ENCODE measurements around the gene THADA. TPM values are rescaled to one million over a fixed set of nuclear protein-coding genes. Genes with fewer than 3 reads are reported as not detected.
"Not testable (repeated sequence)": the region's sequence is repeated elsewhere in the genome, so short reads cannot be mapped to it uniquely, and the experiment has no call there.

Gene THADA
- total RNA-seq, 1 donor from 2014 or later = 19.4 TPM

GRCh38 chr2:43448011-43448821 is 147.6 kb downstream of the THADA start:
- Mint-ChIP-seq H3K27ac (ENCODE audit: unreplicated experiment) (peak overlapping the region; percentile 98), H3K4me3 (ENCODE audit: unreplicated experiment) (no peak overlapping the region), H3K9me3 (ENCODE audit: unreplicated experiment) (no peaks in the 10 kb centered on the region), H3K27me3 (ENCODE audit: unreplicated experiment) (no peaks in the 10 kb centered on the region), H3K36me3 (ENCODE audit: low read depth, unreplicated experiment) (peaks cover 4% of the 10 kb centered on the region), H3K4me1 (ENCODE audit: unreplicated experiment) (peaks cover 78% of the 10 kb centered on the region)
- TF ChIP-seq CTCF (IDR thresholded peaks at IDR 0.05; ENCODE audit: unreplicated experiment) = no peak
- DNase-seq (ENCODE audit: low spot score) = no peak

- peak overlapping the region; percentile 98 for H3K27ac Mint-ChIP-seq (ENCODE audit: unreplicated experiment)
Observed at GRCh38 chr2:43446755-43447154, 149.1 kb downstream of the THADA start.

GRCh38 chr2:43445781-43446180 is 150.1 kb downstream of the THADA start:
- no peaks in the 10 kb centered on the region for H3K9me3 Mint-ChIP-seq (ENCODE audit: unreplicated experiment)
- peaks cover 4% of the 10 kb centered on the region for H3K36me3 Mint-ChIP-seq (ENCODE audit: low read depth, unreplicated experiment)
- H3K27ac Mint-ChIP-seq (ENCODE audit: unreplicated experiment) = peak overlapping the region; percentile 90
- TF ChIP-seq CTCF (IDR thresholded peaks at IDR 0.05; ENCODE audit: unreplicated experiment) = no peak
- H3K4me1 Mint-ChIP-seq (ENCODE audit: unreplicated experiment) = peaks cover 62% of the 10 kb centered on the region
- DNase-seq (ENCODE audit: low spot score) = no peak
- H3K4me3 Mint-ChIP-seq (ENCODE audit: unreplicated experiment) = no peak overlapping the region
- peaks cover 3% of the 10 kb centered on the region for H3K27me3 Mint-ChIP-seq (ENCODE audit: unreplicated experiment)

More at GRCh38 chr2:43446755-43447154, 149.1 kb downstream of the THADA start:
- H3K4me3 Mint-ChIP-seq (ENCODE audit: unreplicated experiment); H3K9me3 Mint-ChIP-seq (ENCODE audit: unreplicated experiment); H3K36me3 Mint-ChIP-seq (ENCODE audit: low read depth, unreplicated experiment); H3K27me3 Mint-ChIP-seq (ENCODE audit: unreplicated experiment); DNase-seq (ENCODE audit: low spot score): not testable (repeated sequence)
- peak; percentile 32 for TF ChIP-seq CTCF (IDR thresholded peaks at IDR 0.05; ENCODE audit: unreplicated experiment)
- H3K4me1 Mint-ChIP-seq (ENCODE audit: unreplicated experiment) = peaks cover 70% of the 10 kb centered on the region

GRCh38 chr2:43444989-43445645 is 150.7 kb downstream of the THADA start:
- no peak for TF ChIP-seq CTCF (IDR thresholded peaks at IDR 0.05; ENCODE audit: unreplicated experiment)
- Mint-ChIP-seq H3K9me3 (ENCODE audit: unreplicated experiment) (no peaks in the 10 kb centered on the region), H3K27ac (ENCODE audit: unreplicated experiment) (peak overlapping the region; percentile 90), H3K36me3 (ENCODE audit: low read depth, unreplicated experiment) (peaks cover 4% of the 10 kb centered on the region), H3K4me3 (ENCODE audit: unreplicated experiment) (no peak overlapping the region), H3K4me1 (ENCODE audit: unreplicated experiment) (peaks cover 55% of the 10 kb centered on the region), H3K27me3 (ENCODE audit: unreplicated experiment) (peaks cover 3% of the 10 kb centered on the region)
- peak; percentile 9 for DNase-seq (ENCODE audit: low spot score)

GRCh38 chr2:43443282-43443681 is 152.6 kb downstream of the THADA start:
- Mint-ChIP-seq H3K27ac (ENCODE audit: unreplicated experiment) (no peak overlapping the region), H3K36me3 (ENCODE audit: low read depth, unreplicated experiment) (peaks cover 4% of the 10 kb centered on the region), H3K4me1 (ENCODE audit: unreplicated experiment) (peaks cover 38% of the 10 kb centered on the region), H3K4me3 (ENCODE audit: unreplicated experiment) (no peak overlapping the region), H3K27me3 (ENCODE audit: unreplicated experiment) (peaks cover 3% of the 10 kb centered on the region), H3K9me3 (ENCODE audit: unreplicated experiment) (no peaks in the 10 kb centered on the region)
- TF ChIP-seq CTCF (IDR thresholded peaks at IDR 0.05; ENCODE audit: unreplicated experiment) = no peak
- no peak for DNase-seq (ENCODE audit: low spot score)
